Measurements from ENCODE around the gene ETV5. TPM values are rescaled to one million over a fixed set of nuclear protein-coding genes. Genes with fewer than 3 reads are reported as not detected.

ETV5 gene
- total RNA-seq, 4 donors from 2014 or later: 6.6 to 12.4 (median 9.5) TPM

GRCh38 chr3:186138272-186138981 lies 29.5 kb upstream of the ETV5 start:
- DNase-seq (ENCODE audit: extremely low spot score): no peak
- H3K36me3 ChIP-seq: no peaks in the 10 kb centered on the region
- WGBS: 79% methylated on average over 12 of the region's 12 CpGs
- TF ChIP-seq POLR2AphosphoS5 (IDR thresholded peaks at IDR 0.05) (no peak), CTCF (IDR thresholded peaks at IDR 0.05) (no peak)
- no peak overlapping the region for H3K27ac ChIP-seq (replicated peaks in 1 of 4)
- no peaks in the 10 kb centered on the region for H3K27me3 ChIP-seq
- no peaks in the 10 kb centered on the region for H3K9me3 ChIP-seq
- H3K4me1 ChIP-seq: peaks cover 0 to 5% (median 0%) of the 10 kb centered on the region in 4 donors
- no peak overlapping the region for H3K4me3 ChIP-seq
- intact Hi-C loops (cut with DNase I): no loop called here

GRCh38 chr3:186137051-186137685 lies 28.3 kb upstream of the ETV5 start:
- DNase-seq (ENCODE audit: extremely low spot score): no peak
- Histone ChIP-seq H3K36me3 (no peaks in the 10 kb centered on the region), H3K27me3 (no peaks in the 10 kb centered on the region), H3K27ac (replicated peaks in 1 of 4) (no peak overlapping the region), H3K9me3 (no peaks in the 10 kb centered on the region), H3K4me1 (no peaks in the 10 kb centered on the region), H3K4me3 (no peak overlapping the region)
- intact Hi-C loops (cut with DNase I): no loop called here
- WGBS: 90% methylated on average over 15 of the region's 15 CpGs
- TF ChIP-seq EP300 (IDR thresholded peaks at IDR 0.05): no peak
- TF ChIP-seq CTCF (IDR thresholded peaks at IDR 0.05): no peak
- TF ChIP-seq POLR2A (IDR thresholded peaks at IDR 0.05; ENCODE audit: low read depth): no peak
- no peak for TF ChIP-seq POLR2AphosphoS5 (IDR thresholded peaks at IDR 0.05)

GRCh38 chr3:186133980-186134379 lies 25.1 kb upstream of the ETV5 start:
- 83% methylated on average over 2 of the region's 5 CpGs for WGBS

GRCh38 chr3:186132487-186132886 lies 23.6 kb upstream of the ETV5 start:
- Histone ChIP-seq H3K4me3 (no peak overlapping the region), H3K4me1 (no peaks in the 10 kb centered on the region), H3K27ac (replicated peaks in 1 of 4) (no peak overlapping the region), H3K36me3 (no peaks in the 10 kb centered on the region), H3K27me3 (no peaks in the 10 kb centered on the region), H3K9me3 (no peaks in the 10 kb centered on the region)
- intact Hi-C loops (cut with DNase I): no loop called here
- WGBS: 86% methylated on average over 2 of the region's 2 CpGs
- TF ChIP-seq POLR2AphosphoS5 (IDR thresholded peaks at IDR 0.05): no peak
- TF ChIP-seq CTCF (IDR thresholded peaks at IDR 0.05): no peak
- no peak for TF ChIP-seq POLR2A (IDR thresholded peaks at IDR 0.05; ENCODE audit: low read depth)
- TF ChIP-seq EP300 (IDR thresholded peaks at IDR 0.05): no peak
- DNase-seq (ENCODE audit: extremely low spot score): no peak

More at GRCh38 chr3:186133980-186134379, 25.1 kb upstream of the ETV5 start:
- intact Hi-C loops (cut with DNase I): no loop called here
- Histone ChIP-seq H3K4me3 (no peak overlapping the region), H3K4me1 (no peaks in the 10 kb centered on the region), H3K9me3 (no peaks in the 10 kb centered on the region), H3K36me3 (no peaks in the 10 kb centered on the region), H3K27ac (replicated peaks in 1 of 4) (no peak overlapping the region), H3K27me3 (no peaks in the 10 kb centered on the region)
- TF ChIP-seq CTCF (IDR thresholded peaks at IDR 0.05) (no peak), POLR2A (IDR thresholded peaks at IDR 0.05; ENCODE audit: low read depth) (no peak), POLR2AphosphoS5 (IDR thresholded peaks at IDR 0.05) (no peak), EP300 (IDR thresholded peaks at IDR 0.05) (no peak)
- no peak for DNase-seq (ENCODE audit: extremely low spot score)
